Testis (tissue), 2 donors: Measurements from ENCODE around the gene ZBTB20.

Experiments
- CTCF ChIP-seq, 3 experiments: fragments of 450-650 bp in 2 of 3; fragments of 200-600 bp in 1 of 3; sonication (generic) in 1 of 3; IDR thresholded peaks; one replicate each; pipeline ENCODE4 v1.5.1; 2016 to 2019; ENCODE audit warnings: antibody characterized with exemption in 3 of 3, mild to moderate bottlenecking in 2 of 3, moderate library complexity in 1 of 3
- POLR2A ChIP-seq: fragments of 450-650 bp; IDR thresholded peaks from one replicate; pipeline ENCODE4 v1.6.1; 2017; ENCODE audit warnings: antibody characterized with exemption, mild to moderate bottlenecking, moderate library complexity

- TF ChIP-seq CTCF (IDR thresholded peaks at IDR 0.05) (no peak), POLR2A (no peak)
Measured at GRCh38 chr3:114958930-114959329, 188.2 kb downstream of the ZBTB20 start.
